Measurements from ENCODE around the gene SRPK2. TPM values are rescaled to one million over a fixed set of nuclear protein-coding genes. Genes with fewer than 3 reads are reported as not detected.

Gene SRPK2
- polyA plus RNA-seq, 1 donor from 2014 or later: 118 TPM

DNA sequence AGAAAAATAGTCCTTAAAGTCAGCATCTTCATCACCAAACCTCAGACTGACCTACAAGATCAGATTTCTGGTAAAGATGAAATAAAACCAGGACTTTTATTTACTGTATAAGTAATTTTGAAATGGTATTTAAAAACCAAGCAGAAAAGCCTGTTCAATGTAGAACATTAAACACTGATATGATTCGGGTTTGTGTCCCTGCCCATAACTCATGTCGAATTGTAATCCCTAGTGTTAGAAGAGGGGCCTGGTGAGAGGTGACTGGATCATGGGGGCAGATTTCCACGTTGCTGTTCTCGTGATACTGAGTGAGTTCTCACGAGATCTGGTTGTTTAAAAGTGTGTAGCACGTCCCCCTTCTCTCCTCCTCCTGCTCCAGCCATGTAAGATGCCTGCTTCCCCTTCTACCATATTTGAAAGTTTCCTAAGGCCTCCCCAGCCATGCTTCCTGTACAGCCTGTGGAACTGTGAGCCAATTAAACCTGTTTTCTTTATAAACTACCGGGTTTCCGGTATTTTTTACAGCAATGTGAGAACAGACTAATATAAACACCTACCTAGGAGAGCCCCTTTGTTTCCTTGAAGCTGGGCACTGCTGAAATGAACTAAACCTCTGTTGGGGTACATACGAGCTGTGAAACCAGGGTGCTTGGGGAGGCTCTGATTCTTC lies 254.6 kb downstream of the SRPK2 start:
- no peak overlapping the region for H3K4me2 ChIP-seq (ENCODE audit: low read length)
- peaks cover 8% of the 10 kb centered on the region for H3K79me2 ChIP-seq (replicated peaks; ENCODE audit: insufficient read depth, low read length)
- no peaks in the 10 kb centered on the region for H3K9me3 ChIP-seq (ENCODE audit: low read length)
- H3K9me2 ChIP-seq (ENCODE audit: insufficient read depth, low read length): no peaks in the 10 kb centered on the region
- H3K27ac ChIP-seq (ENCODE audit: low read length): no peak overlapping the region
- TF ChIP-seq, protein P1, sequence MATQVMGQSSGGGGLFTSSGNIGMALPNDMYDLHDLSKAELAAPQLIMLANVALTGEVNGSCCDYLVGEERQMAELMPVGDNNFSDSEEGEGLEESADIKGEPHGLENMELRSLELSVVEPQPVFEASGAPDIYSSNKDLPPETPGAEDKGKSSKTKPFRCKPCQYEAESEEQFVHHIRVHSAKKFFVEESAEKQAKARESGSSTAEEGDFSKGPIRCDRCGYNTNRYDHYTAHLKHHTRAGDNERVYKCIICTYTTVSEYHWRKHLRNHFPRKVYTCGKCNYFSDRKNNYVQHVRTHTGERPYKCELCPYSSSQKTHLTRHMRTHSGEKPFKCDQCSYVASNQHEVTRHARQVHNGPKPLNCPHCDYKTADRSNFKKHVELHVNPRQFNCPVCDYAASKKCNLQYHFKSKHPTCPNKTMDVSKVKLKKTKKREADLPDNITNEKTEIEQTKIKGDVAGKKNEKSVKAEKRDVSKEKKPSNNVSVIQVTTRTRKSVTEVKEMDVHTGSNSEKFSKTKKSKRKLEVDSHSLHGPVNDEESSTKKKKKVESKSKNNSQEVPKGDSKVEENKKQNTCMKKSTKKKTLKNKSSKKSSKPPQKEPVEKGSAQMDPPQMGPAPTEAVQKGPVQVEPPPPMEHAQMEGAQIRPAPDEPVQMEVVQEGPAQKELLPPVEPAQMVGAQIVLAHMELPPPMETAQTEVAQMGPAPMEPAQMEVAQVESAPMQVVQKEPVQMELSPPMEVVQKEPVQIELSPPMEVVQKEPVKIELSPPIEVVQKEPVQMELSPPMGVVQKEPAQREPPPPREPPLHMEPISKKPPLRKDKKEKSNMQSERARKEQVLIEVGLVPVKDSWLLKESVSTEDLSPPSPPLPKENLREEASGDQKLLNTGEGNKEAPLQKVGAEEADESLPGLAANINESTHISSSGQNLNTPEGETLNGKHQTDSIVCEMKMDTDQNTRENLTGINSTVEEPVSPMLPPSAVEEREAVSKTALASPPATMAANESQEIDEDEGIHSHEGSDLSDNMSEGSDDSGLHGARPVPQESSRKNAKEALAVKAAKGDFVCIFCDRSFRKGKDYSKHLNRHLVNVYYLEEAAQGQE (IDR thresholded peaks at IDR 0.05; ENCODE audit: borderline replicate concordance): no peak
- TF ChIP-seq MXI1 (conservative IDR thresholded peaks at IDR 0.05; ENCODE audit: poor library complexity, severe bottlenecking) (no peak), SMC3 (conservative IDR thresholded peaks at IDR 0.05; ENCODE audit: poor library complexity) (no peak), EZH2 (IDR thresholded peaks at IDR 0.05; ENCODE audit: borderline replicate concordance, insufficient read depth, low read length, poor library complexity, severe bottlenecking) (no peak), EP300 (conservative IDR thresholded peaks at IDR 0.05; ENCODE audit: poor library complexity, severe bottlenecking) (no peak), RAD21 (conservative IDR thresholded peaks at IDR 0.05) (no peak), POLR2AphosphoS5 (IDR thresholded peaks at IDR 0.05) (no peak), TAF1 (IDR thresholded peaks at IDR 0.05; ENCODE audit: low read depth) (no peak)
- TF ChIP-seq, protein P2, sequence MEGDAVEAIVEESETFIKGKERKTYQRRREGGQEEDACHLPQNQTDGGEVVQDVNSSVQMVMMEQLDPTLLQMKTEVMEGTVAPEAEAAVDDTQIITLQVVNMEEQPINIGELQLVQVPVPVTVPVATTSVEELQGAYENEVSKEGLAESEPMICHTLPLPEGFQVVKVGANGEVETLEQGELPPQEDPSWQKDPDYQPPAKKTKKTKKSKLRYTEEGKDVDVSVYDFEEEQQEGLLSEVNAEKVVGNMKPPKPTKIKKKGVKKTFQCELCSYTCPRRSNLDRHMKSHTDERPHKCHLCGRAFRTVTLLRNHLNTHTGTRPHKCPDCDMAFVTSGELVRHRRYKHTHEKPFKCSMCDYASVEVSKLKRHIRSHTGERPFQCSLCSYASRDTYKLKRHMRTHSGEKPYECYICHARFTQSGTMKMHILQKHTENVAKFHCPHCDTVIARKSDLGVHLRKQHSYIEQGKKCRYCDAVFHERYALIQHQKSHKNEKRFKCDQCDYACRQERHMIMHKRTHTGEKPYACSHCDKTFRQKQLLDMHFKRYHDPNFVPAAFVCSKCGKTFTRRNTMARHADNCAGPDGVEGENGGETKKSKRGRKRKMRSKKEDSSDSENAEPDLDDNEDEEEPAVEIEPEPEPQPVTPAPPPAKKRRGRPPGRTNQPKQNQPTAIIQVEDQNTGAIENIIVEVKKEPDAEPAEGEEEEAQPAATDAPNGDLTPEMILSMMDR (IDR thresholded peaks at IDR 0.05; ENCODE audit: poor library complexity, severe bottlenecking): no peak
- no peaks in the 10 kb centered on the region for H4K20me1 ChIP-seq (ENCODE audit: insufficient read depth)
- H3K27me3 ChIP-seq (ENCODE audit: insufficient read depth, low read depth, low read length): no peaks in the 10 kb centered on the region
- no peak overlapping the region for H2AFZ ChIP-seq (ENCODE audit: low read depth, low read length)
- H3F3A ChIP-seq (ENCODE audit: insufficient read depth, low read length, poor library complexity, severe bottlenecking): no peaks in the 10 kb centered on the region
- no peaks in the 10 kb centered on the region for H3K36me3 ChIP-seq (ENCODE audit: insufficient read depth, low read length)
- H3K4me3 ChIP-seq (ENCODE audit: low read length): no peak overlapping the region
- H3K9ac ChIP-seq (ENCODE audit: low read length): no peak overlapping the region

DNA sequence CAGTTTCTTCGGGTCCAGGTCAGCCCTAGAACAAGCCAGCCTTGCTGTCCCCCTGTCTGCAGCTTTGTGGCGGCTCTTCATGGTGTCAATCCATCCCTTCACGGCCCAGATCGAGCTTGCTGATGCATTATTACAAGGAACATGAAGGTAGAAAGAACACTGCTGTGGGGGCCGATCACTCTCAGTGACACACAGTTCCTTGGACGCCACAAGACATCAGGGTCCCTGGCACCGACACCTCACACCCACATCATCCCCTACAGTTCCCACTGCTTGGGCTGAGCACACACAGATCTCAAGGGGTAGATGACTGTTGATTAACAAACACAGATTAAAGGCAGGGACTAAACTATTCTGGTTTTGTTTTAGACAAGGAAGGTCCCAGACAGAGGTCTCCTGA lies 255.4 kb downstream of the SRPK2 start:
- H3K27me3 ChIP-seq (ENCODE audit: insufficient read depth, low read depth, low read length): no peaks in the 10 kb centered on the region
- H3F3A ChIP-seq (ENCODE audit: insufficient read depth, low read length, poor library complexity, severe bottlenecking): no peaks in the 10 kb centered on the region
- H3K27ac ChIP-seq (ENCODE audit: low read length): no peak overlapping the region
- H3K9me2 ChIP-seq (ENCODE audit: insufficient read depth, low read length): no peaks in the 10 kb centered on the region
- H3K4me3 ChIP-seq (ENCODE audit: low read length): no peak overlapping the region
- no peaks in the 10 kb centered on the region for H4K20me1 ChIP-seq (ENCODE audit: insufficient read depth)
- no peak overlapping the region for H2AFZ ChIP-seq (ENCODE audit: low read depth, low read length)
- no peaks in the 10 kb centered on the region for H3K9me3 ChIP-seq (ENCODE audit: low read length)
- TF ChIP-seq, protein P1 (IDR thresholded peaks at IDR 0.05; ENCODE audit: borderline replicate concordance): no peak
- peaks cover 8% of the 10 kb centered on the region for H3K79me2 ChIP-seq (replicated peaks; ENCODE audit: insufficient read depth, low read length)
- no peak overlapping the region for H3K9ac ChIP-seq (ENCODE audit: low read length)
- no peak overlapping the region for H3K4me2 ChIP-seq (ENCODE audit: low read length)
- no peaks in the 10 kb centered on the region for H3K36me3 ChIP-seq (ENCODE audit: insufficient read depth, low read length)

Measured in neural cell (in vitro differentiated cells).